Suppressor macrophage treated with lipopolysaccharide for 1 hour (primary cell): ENCODE measurements around the gene DUSP2.

Experiments
- DNase-seq, 3 donors: peaks; one replicate each; pipeline ENCODE4 v3.0.0-alpha.2; 2020 to 2022

DUSP2 gene

DNA sequence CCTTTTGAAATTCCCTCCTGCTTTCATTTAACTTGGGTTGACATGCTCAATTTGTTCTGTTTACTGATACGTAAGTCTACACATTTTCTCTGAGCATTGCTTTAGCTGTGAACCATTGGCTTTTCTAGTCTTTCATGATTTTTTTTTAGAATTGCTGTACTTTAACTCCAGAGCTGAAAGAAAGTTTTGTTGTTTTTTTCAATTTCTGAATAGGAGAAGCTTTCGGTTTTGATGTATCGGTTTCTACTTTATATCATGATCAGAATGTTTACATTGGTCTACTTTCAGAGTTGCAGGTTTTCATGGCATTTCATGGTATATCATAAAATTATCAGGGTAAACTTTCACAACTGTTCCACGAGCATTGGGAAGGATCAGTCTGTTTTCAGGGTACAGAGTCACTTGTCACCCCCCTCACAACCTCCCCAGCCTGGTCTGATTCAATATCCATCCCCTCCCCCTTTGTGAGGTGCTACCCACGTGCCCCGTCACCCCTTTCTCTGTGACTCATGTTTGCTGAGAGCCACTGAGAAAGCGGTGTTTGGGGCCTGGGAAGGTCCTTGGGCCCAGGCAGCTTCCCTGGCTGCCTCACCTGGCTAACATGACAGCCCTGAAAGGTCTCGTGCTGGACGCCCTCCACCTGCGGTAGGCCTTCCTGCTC, 14.0 kb downstream of the DUSP2 start:
- no peak for DNase-seq

DNA sequence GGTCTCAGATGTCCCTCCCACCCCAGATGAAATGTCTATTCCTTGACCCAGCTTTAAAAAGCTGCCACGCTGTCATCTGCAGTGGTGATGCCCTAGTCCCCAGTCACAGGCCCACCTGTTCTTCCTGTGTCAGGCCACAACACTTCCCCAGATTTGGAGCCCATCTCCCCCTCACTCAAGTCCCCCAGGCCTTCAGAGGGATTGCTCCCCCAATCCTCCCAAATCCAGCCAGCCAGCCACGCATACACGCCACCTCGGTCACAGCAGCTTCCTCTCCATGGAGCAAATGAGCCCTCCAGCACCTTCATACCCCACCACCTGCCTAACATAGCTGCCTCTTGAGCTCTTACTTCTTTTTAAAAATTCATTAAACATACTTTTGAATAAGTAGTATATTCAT, 14.8 kb downstream of the DUSP2 start:
- DNase-seq, result no peak

DNA sequence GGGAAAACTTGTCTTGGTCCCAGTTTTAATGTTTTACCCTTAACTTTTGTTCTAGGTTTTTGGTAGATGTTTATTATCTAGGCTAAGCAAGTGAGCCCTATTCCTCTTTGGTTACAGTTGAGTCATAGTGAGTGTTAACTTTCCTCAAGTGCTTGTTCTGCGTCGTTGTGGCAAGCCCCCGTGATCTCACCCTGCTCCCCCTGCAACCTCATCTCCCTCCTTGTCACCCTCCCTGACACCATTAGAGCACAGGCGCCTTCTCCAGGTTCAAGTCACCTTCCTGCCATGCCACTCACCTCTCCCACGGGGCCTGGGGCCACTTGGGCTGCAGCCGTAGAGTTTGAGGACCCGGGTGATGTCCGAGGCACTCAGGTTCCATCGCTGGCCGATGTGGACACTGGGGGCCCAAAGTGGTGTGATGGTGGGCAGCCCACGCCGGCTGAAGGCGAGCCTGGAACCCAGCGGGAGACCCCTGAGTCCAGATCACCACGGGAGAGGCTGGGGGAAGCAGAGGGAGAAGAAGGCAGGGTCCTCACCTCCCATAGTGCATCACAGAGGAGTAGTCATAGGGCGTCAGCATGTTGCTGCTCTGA, 15.6 kb downstream of the DUSP2 start:
- DNase-seq, result no peak

DNA sequence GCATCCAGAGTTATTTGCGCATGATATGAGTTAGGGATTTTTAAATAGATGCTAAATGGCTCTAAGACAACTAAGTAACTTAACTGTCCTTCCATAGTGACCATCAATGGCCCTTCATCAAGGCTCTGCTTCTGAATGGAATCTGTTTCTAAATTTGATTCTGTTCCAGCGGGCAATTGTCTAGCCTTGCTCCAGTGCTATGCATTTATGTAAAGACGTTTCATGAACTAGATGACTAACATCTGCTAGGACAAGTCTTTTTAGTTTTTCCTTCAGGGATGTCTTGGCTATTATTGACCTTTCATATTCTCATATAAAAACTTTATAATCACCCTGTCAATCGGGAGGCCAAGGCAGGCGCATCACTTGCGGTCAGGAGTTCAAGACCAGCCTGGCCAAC, 16.8 kb downstream of the DUSP2 start:
- peak in 1 of 3 donors; percentile 18 for DNase-seq

DNA sequence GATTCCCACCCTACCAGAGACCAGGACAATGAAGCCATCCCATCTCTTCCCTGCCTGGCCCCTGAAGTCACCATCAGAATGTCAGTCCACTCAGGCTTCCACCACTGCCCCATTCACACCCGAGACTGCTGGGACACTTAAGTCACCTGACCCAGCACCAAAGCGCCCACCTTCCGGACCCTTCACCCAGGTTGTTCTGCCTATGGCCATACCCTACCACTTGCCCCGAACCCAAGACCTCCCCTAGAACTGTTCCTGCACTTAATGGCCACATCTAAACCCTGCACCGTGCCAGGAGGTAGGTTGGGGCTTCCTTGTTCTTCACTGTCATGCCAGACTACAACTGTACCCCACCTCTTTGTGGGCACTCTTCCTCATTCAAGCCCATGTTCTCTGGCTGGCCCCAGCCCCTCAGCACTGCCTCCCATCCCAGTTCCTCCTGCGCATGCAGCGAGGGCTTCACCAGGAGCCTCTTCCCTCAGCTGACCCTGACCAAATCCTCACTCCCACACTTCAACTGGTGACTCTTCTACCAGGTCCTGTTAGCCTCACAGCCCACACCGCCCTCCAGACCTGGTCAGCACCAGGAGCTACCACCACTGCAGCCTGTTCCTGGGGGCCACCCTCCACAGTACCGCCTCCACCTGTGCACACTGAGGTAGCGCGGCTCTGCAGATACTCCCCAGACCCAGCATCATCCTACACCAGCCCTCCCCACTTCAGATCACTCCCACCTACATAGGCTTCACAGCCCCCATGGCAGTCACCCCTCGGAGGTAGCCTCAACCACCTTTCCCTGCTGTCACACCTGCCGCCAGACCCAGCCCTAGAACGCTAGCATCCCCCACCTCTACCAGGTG, 20.6 kb downstream of the DUSP2 start:
- peak; percentile 26 to 55 (median 42) for DNase-seq

DNA sequence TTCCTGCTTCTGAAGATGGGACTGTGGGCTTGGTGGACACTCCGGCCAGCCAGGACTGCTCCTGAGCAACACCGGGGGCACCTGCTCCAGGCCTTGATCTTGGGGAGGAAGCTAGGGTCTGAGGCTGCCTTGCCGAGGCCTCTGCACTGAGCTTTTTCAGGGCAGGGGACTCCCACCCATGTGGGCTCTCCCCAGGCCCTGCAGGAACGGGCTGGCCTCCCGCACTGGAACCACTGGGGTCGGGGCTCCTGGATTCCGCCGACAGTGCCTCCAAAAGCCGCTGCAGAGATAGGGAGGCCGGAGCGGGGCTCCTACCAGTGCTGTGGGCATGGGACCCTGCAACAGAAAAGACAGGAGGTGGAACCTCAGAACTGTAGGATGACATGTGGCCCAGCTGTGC, 21.3 kb downstream of the DUSP2 start:
- DNase-seq, result peak in 1 of 3 donors; percentile 6

DNA sequence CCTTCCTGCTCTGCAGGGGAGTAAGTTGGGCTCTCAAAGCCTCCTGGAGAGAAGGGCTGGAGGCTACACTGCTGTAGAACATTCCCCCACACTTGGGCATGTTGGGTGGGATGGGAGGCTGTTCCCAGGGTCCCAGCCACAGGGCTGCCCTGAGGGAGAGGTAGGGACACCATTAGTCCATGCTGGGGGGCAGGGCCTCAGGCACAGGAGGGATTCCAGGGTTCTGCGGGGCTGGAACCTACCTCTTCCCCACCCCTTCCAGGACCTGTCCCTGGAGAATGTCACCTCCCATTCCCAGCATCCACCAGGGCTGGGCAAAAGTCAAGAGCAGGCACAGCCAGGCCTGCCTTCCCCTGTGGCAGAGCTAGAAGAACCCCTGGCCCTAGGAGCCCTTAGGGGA, 21.9 kb downstream of the DUSP2 start:
- DNase-seq, result peak in 1 of 3 donors; percentile 18

DNA sequence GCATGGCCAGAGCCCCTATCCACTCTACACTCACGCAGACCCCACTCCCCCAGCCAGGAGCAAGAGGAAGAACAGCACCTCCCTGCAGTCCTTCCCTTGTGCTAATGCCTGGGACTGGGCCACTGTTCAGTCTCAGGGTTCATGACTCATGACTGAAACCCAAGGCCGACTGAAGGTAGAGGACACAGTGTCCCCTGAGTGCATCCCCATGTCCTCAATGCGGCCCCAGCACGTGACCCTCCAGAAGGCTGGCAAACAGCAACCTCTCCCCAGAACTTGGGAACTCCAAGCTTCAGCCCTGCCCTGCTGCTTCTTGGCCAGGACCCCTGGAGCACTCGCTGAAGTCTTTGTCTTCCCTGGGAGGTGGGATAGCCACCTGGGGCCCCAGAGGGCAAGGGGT, 22.8 kb downstream of the DUSP2 start:
- peak in 1 of 3 donors; percentile 29 for DNase-seq

DNA sequence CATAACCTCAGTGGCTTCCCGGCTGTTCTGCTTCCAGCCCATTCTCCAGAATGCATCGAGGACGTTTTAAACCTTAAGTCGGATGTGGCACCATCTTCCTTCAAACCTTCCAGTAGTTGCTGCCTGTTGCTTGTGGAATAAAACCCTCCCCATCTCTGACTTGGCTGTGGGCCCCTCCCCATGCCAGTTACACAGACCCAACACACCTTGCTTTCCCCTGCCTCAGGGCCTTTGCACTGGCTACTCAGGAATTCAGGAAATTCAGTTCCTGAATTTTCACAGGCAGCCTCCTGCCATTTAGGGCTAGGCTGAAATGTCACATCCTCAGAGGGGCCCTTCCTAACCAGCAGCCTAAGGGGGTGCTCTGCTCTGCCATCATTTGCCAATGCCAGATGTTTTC, 23.8 kb downstream of the DUSP2 start:
- peak in 1 of 3 donors; percentile 27 for DNase-seq

DNA sequence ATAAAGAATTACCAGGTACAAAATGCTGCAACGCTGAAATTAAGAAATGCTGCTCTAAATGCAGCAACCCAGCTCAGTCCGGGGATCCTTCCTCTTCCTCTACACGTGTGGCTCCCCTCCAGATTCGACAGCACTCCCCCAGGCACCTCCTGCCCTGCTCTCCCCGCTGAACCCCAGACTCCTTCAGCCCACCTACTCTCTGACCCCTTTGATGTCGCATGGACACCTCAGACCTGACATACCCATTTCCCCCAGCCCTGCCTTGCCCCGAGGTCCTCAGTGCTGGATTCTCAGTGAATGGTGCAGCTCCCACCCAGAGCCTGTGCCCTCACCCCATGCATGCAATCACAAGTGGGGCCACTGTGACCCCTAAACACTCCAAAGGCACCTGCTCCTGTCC, 24.2 kb downstream of the DUSP2 start:
- DNase-seq, result peak in 1 of 3 donors; percentile 18

DNA sequence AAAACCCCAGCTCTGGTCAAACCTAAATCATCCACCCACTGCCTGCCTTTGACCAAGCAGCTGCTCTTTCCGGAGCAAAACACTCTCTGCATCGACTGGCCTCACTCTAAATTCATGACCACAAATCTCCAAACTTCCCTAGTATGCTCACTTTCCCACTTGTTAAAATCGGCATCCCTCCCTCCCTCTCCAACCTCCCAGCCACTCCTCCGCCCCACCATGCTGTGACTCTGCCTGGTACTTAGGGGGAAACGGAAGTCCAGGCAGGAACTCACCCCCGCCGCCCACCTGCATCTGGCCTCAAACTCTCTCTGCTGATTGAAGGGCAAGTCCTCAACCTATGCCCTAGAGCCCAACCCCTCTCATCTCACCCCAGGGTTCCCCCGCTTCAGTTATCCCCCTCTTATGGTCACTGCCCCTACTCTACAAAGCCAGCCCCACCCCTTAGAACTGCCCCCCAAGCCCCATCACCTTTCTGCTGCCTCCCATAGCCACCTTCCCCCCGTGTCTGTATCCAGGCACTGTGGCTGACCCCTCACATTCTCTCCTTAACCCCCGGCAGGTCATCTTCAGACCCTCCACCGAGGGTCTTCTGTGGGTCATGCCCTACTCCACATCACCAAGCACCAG, 25.0 kb downstream of the DUSP2 start:
- peak; percentile 77 to 83 (median 78) for DNase-seq

DNA sequence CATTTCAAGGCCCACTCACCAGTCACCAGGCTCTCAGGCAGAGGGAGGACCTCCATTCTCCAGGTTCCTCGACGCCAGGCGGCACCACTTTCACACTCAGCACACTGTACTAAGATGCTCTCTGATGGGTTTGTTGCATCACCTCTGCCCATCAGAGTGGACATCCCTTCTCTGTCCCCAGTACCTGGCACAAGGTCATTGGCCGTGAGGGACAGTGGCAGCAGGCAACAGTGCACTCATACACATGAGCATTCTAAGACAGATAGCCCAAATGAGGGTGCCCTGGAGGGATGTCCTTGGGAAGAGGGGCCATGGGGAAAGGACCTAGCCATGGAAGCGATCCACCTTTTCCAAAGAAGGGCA, 25.9 kb downstream of the DUSP2 start:
- peak in 1 of 3 donors; percentile 20 for DNase-seq

DNA sequence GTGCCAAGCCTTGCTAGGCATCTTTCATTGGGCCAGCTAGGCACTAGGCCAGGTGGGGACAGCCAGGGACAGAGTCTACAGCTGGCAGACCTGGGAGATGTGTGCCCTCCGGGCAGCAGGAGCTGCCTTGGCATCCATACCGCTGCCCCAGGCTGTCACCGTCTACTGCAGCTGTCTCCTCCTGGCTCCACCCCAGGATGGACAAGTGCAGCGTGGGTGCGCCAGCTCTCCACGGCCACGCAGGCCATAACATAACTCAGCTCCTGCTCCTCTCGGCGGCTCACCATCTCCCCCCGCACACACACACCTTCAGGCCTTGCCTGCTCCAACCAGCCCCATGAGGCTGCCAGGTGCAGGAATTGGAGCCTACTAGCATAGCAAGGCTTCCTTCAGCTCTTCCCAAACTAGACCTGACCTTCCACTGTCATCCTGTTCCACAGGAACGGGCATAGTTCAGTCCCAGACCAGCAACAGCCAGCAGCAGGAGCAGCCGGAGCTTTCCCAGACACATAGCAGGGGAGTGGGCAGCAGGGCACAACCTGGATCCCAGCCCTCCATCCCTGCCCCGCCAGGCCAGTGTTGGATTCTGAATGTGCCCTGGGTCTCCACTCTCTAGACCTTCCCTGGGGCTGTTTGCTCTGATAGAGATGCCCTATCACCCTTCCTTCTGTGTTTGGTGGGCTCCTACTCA, 26.4 kb downstream of the DUSP2 start:
- DNase-seq, result peak in 1 of 3 donors; percentile 19

DNA sequence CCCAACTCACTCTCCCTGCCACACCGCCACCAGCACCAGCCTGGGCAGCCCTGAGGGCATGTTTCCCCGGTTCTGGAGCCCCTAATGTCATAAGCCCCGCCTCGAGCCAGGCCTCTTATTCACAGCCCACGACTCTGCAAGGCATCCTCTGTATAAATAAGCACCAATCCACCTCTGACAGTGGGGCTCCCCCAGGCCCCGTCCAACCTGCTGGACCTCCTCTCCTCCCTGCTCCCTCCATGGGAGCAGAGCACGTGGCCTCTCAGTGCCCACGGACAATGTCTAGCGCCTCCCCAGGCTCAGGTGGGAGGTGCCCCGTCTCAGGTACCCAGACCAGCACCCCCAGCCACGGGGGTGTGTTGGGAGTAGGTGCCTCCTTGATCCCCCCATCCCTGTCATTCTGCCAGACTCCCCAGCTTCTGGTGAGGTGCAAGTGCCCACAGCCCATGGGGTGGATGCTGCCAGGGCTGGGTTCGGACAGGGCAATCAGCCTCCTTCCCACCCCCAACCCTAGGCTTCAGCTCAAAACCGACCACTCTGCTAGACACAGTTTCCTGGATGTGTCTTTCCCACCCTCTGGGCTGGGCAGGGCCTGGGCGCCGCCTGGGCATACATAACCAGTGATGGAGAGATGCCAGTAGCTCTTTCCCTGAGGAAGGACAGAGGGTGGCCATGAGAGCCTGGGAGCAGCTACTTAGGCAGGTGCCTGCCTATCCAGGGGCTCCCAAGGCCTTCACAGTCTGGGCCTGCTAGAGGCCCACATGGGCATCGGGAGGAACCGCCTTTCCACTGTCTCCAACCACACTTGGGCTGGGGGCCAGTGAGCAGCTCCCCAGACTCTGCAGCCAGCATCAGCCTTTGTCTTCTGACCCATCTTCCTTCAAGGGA, 27.3 kb downstream of the DUSP2 start:
- DNase-seq, result peak in 1 of 3 donors; percentile 20

DNA sequence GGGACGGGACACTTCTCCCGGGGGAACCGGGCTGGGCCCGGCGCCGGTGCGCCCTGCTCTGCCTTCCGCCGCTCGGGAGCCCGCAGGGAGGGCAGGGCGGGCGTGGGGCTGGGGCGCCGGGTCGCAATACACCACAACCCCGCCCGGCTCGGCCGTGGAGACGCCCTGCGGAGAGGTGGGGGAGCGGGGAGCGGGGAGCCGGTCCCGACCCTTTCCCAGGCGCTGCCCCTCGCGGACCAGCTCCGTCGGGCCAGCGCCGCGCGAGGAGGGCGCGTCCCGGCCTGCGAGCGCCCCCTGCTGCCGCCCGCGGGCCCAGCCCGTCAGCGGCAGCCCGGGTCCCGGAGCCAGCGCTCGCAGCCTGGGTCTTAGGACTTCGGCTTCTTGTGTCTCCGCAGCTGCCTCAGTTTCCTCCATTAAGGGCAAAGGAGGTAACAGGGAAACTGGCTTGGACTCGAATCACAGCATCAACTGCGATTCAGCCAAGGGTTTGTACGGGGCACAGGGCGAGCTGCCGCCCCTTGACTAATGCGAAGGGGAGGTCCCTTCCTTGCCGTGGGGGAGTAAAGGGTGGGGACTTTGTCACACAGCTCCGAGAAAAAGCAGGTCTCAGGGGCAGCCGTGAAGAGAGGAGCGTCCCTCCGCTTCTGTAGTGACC, 28.2 kb downstream of the DUSP2 start:
- peak; percentile 70 to 93 (median 84) for DNase-seq

DNA sequence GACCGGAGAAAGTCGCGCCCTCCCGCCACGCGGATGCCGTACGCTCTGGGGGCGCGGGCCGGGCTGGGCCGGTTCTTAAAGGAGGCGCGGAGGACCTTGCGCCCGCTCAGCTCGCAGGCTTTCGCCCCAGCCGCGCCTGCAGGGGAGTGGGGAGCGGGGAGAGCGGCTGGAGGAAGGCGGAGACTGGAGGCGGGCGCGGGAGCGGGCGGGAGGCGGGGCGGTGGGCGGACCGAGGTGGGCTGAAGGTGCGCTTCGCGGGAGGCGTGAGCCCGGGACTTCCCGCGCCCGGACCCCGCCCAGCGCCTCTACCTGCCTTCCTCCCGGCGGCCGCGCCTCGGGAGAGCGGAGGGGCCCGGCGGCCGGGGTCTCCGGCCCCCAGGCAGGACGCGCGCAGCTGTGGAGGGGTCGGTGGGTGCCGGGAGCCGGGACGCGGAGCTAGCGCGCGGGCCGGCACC, 28.8 kb downstream of the DUSP2 start, which contains the start of gene ADRA2B:
Gene ADRA2B, minus strand, starts transcription at position 148 of the 455 bp plus-strand sequence. CDS start 422 bp downstream, outside the sequence.
- peak; percentile 36 to 73 (median 55) for DNase-seq

DNA sequence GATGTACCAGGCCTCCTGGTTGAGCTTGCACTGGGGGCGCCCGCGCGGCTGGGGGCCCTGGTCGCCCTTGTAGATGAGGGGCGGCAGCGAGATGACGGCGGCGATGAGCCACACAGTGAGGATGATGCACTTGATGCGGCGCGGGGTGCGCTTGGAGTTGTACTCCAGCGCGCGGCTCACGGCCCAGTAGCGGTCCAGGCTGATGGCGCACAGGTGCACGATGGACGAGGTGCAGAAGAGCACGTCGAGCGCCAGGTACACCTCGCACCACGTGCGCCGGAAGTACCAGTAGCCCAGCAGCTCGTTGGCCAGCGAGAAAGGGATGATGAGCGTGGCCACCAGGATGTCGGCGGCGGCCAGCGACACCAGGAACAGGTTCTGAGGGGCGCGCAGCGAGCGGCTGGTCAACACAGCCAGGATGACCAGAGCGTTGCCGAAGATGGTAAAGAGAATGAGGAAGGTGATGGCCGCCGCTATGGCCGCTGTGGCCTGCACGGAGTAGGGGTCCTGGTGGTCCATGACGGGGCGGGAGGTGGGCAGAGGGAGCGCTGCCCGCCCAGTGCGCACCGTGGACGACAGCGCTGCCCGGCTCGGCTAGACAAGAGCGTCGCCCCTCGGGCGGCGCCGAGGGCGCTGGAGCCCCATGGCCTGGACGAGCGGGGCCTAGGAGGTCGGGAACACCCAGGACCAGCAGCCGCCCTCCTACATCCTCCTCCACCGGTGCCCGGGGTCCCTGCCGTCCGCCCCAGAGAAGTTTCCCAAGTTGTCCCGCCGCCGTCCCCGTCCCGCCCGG, 29.4 kb downstream of the DUSP2 start:
- no peak for DNase-seq

DNA sequence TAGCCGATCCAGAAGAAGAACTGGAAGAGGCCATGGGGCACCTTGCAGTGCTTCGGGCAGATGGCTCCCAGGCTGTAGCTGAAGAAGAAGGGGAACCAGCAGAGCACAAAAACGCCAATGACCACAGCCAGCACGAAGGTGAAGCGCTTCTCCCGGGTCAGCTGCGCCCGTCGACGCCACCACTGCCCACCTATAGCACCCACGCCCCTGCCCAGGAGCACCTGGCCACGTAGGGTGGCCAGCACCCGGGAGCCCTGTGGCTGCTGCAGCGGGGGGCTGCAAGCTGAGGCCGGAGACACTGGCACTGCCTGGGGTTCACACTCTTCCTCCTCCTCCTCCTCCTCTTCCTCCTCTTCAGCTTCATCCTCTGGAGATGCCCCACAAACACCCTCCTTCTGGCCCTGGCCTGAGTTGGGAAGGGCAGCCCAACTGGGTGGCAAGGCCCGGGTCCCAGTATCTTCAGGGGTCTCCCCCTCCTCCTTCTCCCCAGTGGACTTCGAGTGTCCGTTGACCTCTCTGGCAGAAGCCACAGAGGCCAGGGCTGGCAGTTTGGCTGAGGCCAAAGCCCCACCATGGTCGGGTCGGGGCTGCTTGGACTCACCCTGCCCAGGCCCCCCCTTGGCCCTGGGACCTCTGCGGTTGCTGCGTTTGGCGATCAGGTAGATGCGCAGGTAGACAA, 30.2 kb downstream of the DUSP2 start:
- DNase-seq, result no peak

DNA sequence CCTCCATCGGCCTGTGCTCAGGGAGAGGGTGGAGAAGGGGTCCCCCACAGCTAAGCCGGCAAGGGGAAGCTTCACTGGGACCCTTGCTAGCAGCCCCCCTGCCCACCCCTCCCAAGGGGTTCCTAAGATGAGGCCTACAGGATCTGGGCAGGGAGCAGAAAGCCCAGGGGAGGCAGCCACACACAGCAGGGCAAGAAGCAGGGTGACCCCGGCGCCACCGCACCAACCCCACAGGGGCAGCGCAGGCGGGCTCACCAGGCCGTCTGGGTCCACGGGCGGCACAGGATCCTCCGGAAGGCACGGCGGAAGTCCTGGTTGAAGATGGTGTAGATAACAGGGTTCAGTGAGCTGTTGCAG, 30.7 kb downstream of the DUSP2 start:
- DNase-seq, result no peak

DNA sequence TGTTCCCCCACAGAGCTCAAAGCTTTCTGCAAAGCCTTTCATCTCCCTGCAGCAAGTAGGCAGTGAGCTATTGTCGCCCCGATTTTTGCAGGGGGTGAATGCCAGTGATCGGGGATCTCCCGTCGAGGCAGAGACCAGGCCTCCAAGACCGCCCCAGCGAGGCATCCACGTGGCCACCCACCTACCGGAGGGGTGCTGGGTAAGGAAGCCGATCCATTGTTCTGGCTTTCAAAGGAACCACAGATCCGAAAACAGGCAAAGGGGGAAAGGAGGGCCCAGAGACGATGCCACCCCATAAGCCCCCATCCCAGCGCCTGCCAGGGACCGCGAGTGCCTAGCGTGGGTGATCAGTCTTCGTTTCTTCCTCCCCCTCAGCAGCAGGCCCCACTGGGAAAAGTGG, 31.3 kb downstream of the DUSP2 start:
- no peak for DNase-seq
